HFFc6 (cell line): ENCODE results near the gene KCNJ11. TPM values are rescaled to one million over a fixed set of nuclear protein-coding genes. Genes with fewer than 3 reads are reported as not detected.

Source experiments
- DNase-seq: peaks from one replicate; pipeline ENCODE4 v3.0.0-alpha.2; 2018
- H3K27ac Mint-ChIP-seq: 2 replicates; pipeline ENCODE4 v1.8.0; 2020; ENCODE audit warnings: mild to moderate bottlenecking, mixed read lengths
- H3K27me3 Mint-ChIP-seq: 2 replicates; pipeline ENCODE4 v1.8.0; 2021; ENCODE audit warnings: mild to moderate bottlenecking, moderate library complexity, mixed read lengths; ENCODE audit not compliant: insufficient read depth
- H3K36me3 Mint-ChIP-seq: 2 replicates; pipeline ENCODE4 v1.8.0; 2021; ENCODE audit warnings: low read depth, mixed read lengths
- H3K4me1 Mint-ChIP-seq: 2 replicates; pipeline ENCODE4 v1.8.0; 2020; ENCODE audit warnings: low read depth, mixed read lengths
- H3K4me3 Mint-ChIP-seq: 2 replicates; pipeline ENCODE4 v1.8.0; 2020; ENCODE audit warnings: mild to moderate bottlenecking, moderate library complexity, mixed read lengths
- H3K9me3 Mint-ChIP-seq: 2 replicates; pipeline ENCODE4 v1.8.0; 2020; ENCODE audit warnings: mild to moderate bottlenecking, mixed read lengths
- total RNA-seq, 6 experiments: library from RNA; stranded (reverse); fragmentation: NEBNext Ultra II Directional; extraction: Animal tissue kit (Norgen Biotek cat#: 25700); gene quantifications; 2 replicates in 1 of 6; 3 replicates in 5 of 6; pipeline ENCODE4 v1.2.3, GENCODE V29; 2021
- TF ChIP-seq, protein P1 (sequence below): fragments of 200-600 bp; sonication (generic); IDR thresholded peaks from 2 replicates; pipeline ENCODE4 v1.5.0; 2021; ENCODE audit warnings: antibody characterized with exemption, mild to moderate bottlenecking

The KCNJ11 gene
- total RNA-seq, 6 experiments from 2014 or later = not detected

DNA sequence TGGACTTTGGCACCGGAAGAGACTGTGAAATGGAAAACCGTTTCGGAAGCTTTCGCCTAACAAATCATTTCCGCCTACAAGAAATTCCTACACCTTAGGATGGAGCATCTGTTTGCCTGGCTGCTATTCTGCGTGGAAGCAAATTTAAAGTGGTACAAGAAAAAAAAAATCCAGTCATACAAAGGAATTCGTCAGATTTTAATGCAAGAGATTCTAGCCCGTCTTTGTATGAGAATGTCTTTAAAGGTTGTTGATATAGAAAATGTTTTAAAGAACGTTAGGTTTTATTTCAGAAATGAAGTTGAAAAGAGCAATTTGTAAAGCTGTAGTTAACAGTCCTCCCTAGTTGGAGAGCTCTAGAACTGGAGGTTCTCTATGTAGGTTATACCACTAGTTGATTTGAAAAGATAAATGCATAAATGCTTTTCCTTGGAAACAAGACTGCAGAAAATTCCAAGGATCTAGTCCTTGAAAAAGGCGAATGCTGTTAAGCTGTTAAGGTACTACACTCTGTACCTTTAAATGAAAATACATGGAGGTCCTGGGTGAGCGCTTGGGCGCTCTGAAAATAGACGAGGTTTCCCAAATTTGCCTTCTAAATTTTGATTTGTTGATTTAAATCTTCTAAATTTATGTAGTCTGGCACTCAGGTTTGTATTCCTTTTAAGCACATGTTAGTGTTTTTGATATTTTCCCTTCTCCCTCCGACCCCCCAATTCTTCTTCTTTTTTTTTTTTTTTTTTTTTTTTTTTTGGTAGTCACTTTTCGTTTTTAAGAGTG lies 34.4 kb downstream of the KCNJ11 start:
- Mint-ChIP-seq H3K4me1 (peaks cover 32% of the 10 kb centered on the region), H3K9me3 (no peaks in the 10 kb centered on the region), H3K27me3 (peaks cover 2% of the 10 kb centered on the region), H3K4me3 (peak overlapping the region; percentile 95), H3K27ac (peak overlapping the region; percentile 91), H3K36me3 (peaks cover 11% of the 10 kb centered on the region)
- no peak for DNase-seq
- TF ChIP-seq, protein P1, sequence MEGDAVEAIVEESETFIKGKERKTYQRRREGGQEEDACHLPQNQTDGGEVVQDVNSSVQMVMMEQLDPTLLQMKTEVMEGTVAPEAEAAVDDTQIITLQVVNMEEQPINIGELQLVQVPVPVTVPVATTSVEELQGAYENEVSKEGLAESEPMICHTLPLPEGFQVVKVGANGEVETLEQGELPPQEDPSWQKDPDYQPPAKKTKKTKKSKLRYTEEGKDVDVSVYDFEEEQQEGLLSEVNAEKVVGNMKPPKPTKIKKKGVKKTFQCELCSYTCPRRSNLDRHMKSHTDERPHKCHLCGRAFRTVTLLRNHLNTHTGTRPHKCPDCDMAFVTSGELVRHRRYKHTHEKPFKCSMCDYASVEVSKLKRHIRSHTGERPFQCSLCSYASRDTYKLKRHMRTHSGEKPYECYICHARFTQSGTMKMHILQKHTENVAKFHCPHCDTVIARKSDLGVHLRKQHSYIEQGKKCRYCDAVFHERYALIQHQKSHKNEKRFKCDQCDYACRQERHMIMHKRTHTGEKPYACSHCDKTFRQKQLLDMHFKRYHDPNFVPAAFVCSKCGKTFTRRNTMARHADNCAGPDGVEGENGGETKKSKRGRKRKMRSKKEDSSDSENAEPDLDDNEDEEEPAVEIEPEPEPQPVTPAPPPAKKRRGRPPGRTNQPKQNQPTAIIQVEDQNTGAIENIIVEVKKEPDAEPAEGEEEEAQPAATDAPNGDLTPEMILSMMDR = no peak

DNA sequence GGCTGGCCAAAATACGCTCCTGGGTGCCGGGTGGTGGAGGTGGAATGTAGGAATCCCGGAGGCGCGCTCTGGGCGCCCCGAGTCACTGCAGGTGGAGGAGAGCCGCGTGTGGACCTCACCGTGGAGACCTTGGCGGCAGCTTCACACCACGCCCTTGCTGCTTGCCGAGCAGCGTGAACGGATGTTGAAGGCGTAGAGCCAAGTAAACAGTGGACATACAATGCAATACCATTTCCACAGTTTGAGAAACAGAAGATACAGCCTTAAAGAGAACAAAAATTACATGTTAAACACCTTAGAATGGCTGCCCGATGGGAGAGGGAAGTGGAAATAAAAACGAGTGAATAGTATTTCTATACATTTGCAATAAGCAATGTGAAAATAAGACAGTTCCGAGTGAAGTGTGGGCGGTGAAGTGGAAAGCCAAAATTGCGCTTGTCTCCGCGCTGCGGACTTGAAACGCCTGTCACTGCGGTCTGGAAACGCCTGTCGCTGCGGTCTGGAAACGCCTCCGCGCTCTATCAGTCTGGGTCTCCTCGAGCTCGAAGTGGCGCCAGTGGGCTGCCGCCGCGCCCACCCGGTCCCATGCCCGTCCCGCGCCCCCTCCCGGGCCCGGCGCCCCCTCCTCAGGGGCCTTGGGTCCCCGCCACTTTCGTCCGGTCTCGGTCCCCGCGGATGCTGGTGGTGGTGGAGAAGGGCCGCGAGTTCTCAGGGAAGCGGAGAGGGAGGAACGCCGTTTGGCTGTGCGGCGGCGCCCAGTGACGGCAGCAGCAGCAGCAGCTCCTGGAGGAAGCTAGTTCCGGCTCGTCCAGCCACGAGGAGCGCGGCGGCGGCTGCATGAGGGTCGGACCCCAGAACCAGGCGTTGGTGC lies 35.3 kb downstream of the KCNJ11 start:
- H3K36me3 Mint-ChIP-seq = peaks cover 5% of the 10 kb centered on the region; the same call in 1 of the 2 replicates
- peak overlapping the region; percentile 95 for H3K4me3 Mint-ChIP-seq
- TF ChIP-seq, protein P1 = peak; percentile 26; the same call in 1 of the 2 replicates
- H3K27ac Mint-ChIP-seq = peak overlapping the region; percentile 91
- peak; percentile 73 for DNase-seq
- peaks cover 2% of the 10 kb centered on the region for H3K27me3 Mint-ChIP-seq
- peaks cover 32% of the 10 kb centered on the region for H3K4me1 Mint-ChIP-seq
- H3K9me3 Mint-ChIP-seq = no peaks in the 10 kb centered on the region

DNA sequence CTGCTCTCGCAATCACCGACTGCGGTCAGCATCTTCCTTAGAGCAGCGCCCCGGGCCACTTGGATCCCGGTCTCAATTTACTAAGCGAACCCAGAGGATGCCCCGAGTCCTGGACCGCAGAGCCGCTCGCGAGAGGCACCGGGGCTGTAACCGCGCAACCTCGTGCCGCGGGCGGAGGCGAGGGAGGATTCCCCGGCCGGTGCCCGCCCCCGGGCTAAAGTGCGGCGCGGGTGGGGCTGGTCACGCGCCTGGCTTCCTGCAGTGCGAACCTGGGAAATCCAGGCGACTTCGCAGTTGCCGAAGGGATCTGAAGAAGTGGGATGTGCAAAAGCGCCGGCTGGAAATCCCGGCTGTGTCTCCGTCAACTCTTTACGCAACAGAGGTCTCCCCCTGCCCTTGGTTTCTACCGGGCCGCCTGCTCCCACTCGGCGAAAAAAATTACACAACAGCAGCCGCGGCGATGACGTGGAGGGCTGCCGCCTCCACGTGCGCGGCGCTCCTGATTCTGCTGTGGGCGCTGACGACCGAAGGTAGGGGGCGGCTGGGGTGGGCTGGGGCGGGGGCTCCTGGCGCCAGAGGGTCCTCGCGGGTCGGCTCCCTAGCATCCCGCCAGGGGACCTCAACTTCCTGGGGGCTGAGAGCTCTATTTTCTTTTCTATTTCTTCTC lies 36.8 kb downstream of the KCNJ11 start, which contains the start of gene NCR3LG1:
Gene NCR3LG1, plus strand, starts transcription at position 291 of the 667 bp plus-strand sequence. Its CDS starts 170 bp downstream, at position 461.
- peak within 1 kb of the TSS; percentile 95 for H3K4me3 Mint-ChIP-seq
- peak within 1 kb of the TSS; percentile 91 for H3K27ac Mint-ChIP-seq
- peaks cover 32% of the 10 kb centered on the region for H3K4me1 Mint-ChIP-seq
- DNase-seq = peak; percentile 52
- TF ChIP-seq, protein P1 = 0 out of 2 replicates have a peak, but pooled peaks have one; percentile 28
- H3K27me3 Mint-ChIP-seq = peaks cover 2% of the 10 kb centered on the region
- H3K36me3 Mint-ChIP-seq = peaks cover 4% of the 10 kb centered on the region; the same call in 1 of the 2 replicates
- H3K9me3 Mint-ChIP-seq = no peaks in the 10 kb centered on the region

GRCh38 chr11:17351172-17351509 lies 37.3 kb downstream of the KCNJ11 start:
- H3K9me3 Mint-ChIP-seq = no peaks in the 10 kb centered on the region
- H3K4me1 Mint-ChIP-seq = peaks cover 32% of the 10 kb centered on the region
- no peaks in the 10 kb centered on the region; the same call in 1 of the 2 replicates for H3K36me3 Mint-ChIP-seq
- DNase-seq = no peak
- TF ChIP-seq, protein P1 = peak; percentile 55
- H3K4me3 Mint-ChIP-seq = peak overlapping the region; percentile 95
- peaks cover 2% of the 10 kb centered on the region for H3K27me3 Mint-ChIP-seq
- H3K27ac Mint-ChIP-seq = peak overlapping the region; percentile 91
